NCI-H2227 (cell line): ENCODE results near the gene CHST4.
A peak's percentile ranks its signal among the peaks of the same experiment; 100 is the strongest.
"Not testable (repeated sequence)": the region's sequence is repeated elsewhere in the genome, so short reads cannot be mapped to it uniquely, and the experiment has no call there.

Source experiments
- DNase-seq: peaks from one replicate; lab custom pipeline; 2025; ENCODE audit not compliant: unreplicated experiment; lab: John Stamatoyannopoulos, UW

CHST4 gene

GRCh38 chr16:71524566-71525553, 1.4 kb upstream of the CHST4 start:
- DNase-seq = no peak

GRCh38 chr16:71528257-71528656, 2.0 kb downstream of the CHST4 start:
- DNase-seq = no peak

- no peak for DNase-seq
These were observed 2.6 kb downstream of the CHST4 start for GRCh38 chr16:71528863-71529262.

GRCh38 chr16:71532366-71532765, 6.1 kb downstream of the CHST4 start:
- DNase-seq = no peak

GRCh38 chr16:71536752-71537499, 10.7 kb downstream of the CHST4 start:
- no peak for DNase-seq

GRCh38 chr16:71537643-71538042, 11.4 kb downstream of the CHST4 start:
- DNase-seq = peak; percentile 45

GRCh38 chr16:71542377-71542776, 16.2 kb downstream of the CHST4 start:
- peak; percentile 0 for DNase-seq

GRCh38 chr16:71547168-71547567, 20.9 kb downstream of the CHST4 start:
- DNase-seq = no peak

GRCh38 chr16:71552698-71553503, 26.7 kb downstream of the CHST4 start:
- no peak for DNase-seq

- DNase-seq = no peak
These were observed 29.1 kb downstream of the CHST4 start for GRCh38 chr16:71555230-71555891.

- no peak for DNase-seq
These were observed 31.1 kb downstream of the CHST4 start for GRCh38 chr16:71557299-71557698.

GRCh38 chr16:71557954-71558582, 31.8 kb downstream of the CHST4 start:
- no peak for DNase-seq

GRCh38 chr16:71559855-71560254, 33.6 kb downstream of the CHST4 start:
- DNase-seq = no peak

GRCh38 chr16:71561886-71562285, 35.7 kb downstream of the CHST4 start:
- DNase-seq = not testable (repeated sequence)

GRCh38 chr16:71562552-71562951, 36.3 kb downstream of the CHST4 start:
- DNase-seq = no peak

- no peak for DNase-seq
These were observed 38.2 kb downstream of the CHST4 start for GRCh38 chr16:71564335-71564967.

GRCh38 chr16:71565812-71566700, 39.8 kb downstream of the CHST4 start:
- DNase-seq = no peak

GRCh38 chr16:71567931-71568330, 41.7 kb downstream of the CHST4 start:
- no peak for DNase-seq

- no peak for DNase-seq
These were observed 42.3 kb downstream of the CHST4 start for GRCh38 chr16:71568551-71568950.
